SKM-1 treated with dmso at 0.1 percent for 144 hours (cell line): ENCODE data around the gene KRTAP5-3.
"Not testable (repeated sequence)": the region's sequence is repeated elsewhere in the genome, so short reads cannot be mapped to it uniquely, and the experiment has no call there.

Experiments
- DNase-seq: peaks from one replicate; lab custom pipeline; 2025; ENCODE audit not compliant: unreplicated experiment; lab: John Stamatoyannopoulos, UW

Gene KRTAP5-3, protein sequence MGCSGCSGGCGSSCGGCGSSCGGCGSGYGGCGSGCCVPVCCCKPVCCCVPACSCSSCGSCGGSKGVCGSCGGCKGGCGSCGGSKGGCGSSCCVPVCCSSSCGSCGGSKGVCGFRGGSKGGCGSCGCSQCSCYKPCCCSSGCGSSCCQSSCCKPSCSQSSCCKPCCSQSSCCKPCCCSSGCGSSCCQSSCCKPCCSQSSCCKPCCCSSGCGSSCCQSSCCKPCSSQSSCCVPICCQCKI

DNA sequence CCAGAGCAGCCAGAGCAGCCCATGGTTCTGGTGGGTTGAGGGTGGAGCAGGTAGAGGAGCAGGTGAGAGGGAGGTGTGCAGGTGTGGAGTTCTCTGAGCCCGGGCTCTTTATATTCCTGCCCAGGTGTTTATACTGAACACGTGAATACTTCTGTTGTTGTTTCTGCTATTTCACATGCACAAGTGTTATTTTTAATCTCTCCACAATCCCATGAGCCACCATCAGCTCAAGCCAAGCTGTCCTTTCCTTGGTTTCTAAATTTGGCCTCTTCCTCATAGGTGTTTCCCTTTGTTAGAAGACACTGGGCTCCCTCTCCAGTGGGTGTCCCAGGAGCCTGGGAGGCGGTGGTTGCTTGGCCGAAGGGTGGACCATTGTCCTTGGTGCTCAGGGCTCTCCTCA, at the start of gene KRTAP5-3:
TSS of gene KRTAP5-3 (minus strand) at position 101 of the 400 bp plus-strand sequence. CDS start at position 23, 78 bp downstream.
- DNase-seq, result no peak

DNA sequence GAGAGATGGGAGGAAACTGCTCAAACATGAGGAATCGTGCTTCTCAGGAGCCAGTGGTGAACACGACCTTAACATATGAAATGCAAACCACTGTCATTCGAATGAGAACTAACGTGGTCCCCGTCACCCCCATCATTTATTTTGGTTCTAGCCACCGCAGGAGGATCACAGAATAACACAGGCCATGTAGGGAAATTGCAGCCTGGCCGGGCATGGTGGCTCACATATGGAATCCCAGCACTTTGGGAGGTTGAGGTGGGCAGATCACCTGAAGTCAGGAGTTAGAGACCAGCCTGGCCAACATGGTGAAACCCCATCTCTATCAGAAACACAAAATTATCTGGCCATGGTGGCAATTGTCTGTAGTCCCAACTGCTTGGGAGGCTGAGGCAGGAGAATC, 48.4 kb upstream of the KRTAP5-3 start:
- no peak for DNase-seq

DNA sequence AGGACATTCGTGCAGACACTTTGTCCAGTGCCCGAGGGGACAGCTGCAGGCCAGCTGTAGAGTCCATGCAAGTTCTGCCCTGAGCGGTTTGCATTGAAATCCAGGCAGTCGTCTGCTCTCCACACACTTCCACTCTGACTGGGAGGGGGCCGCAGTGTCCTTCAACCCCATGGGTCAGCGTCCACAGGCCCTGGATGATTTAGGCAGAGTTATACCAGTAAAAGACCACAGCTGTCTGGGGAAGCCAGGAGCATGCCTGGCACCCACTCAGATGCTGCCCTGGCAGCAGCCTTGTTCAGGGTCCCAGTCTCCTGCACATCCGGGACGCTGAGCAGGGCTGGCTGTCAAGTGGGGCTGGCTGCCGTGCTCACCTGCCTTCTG, 47.8 kb upstream of the KRTAP5-3 start:
- DNase-seq, result no peak

DNA sequence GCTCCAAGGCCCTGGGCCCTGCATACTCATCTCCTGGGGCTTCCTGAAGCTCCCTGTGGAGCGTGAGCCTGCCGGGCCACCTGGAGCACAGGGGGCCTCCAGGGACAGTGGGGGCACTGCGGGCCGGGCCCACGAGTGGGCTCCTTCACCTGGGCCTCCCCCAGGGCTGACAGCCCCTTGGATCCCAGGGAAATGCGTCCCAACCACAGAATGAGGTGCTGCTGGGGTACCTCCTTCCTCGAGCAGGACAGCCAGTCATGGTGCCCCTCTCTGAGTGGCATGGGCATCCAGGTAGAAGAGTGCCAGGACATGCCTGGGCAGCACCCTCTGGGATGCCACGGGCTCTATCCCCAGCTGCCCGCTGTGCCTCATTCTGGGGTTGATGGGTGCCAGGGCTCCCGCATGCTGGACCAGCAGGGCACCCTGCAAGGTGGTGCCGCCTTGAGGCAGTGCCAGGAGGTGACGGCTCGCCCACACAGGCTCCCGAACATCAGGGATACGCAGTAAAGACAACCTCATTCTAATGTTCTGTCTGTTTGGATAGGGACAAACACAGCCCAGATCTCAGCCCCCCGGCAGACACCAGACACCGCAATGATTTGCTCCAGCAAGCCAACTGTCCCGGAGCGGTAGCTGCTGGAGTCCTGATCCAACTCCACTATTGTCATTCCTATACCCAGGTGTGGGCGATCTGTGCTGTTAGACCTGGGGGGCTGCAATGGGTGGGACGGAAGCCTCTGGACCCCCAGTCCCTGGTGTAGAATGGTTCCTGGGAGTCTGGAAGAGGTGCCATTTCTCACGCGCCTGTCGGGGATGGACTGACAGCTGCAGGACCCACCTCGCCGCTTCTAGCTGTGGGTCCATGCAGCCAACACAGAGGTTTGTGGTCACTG, 47.2 kb upstream of the KRTAP5-3 start:
- DNase-seq, result no peak

DNA sequence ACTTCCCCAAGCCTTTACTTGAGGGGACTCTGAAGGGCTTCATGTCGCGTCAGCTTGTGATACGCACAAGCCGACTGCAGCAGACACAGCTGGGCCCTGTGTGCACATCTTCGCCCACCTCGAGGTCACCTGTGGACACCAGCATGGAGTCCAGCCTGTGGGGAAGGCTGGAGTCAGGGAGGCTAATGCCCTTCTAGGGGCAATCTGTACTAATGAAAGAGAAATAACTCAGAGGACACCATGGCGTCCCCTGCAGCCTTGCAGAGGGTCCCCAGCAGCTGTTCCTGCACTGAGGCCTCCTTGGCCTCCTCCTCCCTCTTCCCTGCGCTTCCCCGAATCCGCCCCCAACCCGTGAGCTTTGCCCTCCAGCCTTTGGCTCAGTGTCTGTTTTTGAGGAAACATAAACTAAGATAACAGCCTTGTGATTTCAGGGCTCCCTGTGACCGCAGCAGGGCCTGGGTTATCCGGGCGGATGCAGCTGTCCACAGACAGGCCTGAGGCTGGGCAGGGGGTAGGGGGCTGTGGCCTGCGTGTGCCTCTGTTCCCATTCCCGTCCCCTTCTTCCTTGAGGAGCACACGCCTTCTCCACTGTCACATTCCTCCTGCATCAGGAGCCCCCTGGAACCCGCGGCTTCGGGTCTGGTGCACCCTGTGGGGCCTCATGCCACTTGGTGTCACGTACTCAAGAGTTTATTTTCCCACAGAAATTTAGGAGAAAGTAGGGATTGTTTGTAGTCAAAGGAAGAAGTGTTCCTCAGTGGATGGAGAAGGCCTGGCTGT, 46.3 kb upstream of the KRTAP5-3 start:
- no peak for DNase-seq

DNA sequence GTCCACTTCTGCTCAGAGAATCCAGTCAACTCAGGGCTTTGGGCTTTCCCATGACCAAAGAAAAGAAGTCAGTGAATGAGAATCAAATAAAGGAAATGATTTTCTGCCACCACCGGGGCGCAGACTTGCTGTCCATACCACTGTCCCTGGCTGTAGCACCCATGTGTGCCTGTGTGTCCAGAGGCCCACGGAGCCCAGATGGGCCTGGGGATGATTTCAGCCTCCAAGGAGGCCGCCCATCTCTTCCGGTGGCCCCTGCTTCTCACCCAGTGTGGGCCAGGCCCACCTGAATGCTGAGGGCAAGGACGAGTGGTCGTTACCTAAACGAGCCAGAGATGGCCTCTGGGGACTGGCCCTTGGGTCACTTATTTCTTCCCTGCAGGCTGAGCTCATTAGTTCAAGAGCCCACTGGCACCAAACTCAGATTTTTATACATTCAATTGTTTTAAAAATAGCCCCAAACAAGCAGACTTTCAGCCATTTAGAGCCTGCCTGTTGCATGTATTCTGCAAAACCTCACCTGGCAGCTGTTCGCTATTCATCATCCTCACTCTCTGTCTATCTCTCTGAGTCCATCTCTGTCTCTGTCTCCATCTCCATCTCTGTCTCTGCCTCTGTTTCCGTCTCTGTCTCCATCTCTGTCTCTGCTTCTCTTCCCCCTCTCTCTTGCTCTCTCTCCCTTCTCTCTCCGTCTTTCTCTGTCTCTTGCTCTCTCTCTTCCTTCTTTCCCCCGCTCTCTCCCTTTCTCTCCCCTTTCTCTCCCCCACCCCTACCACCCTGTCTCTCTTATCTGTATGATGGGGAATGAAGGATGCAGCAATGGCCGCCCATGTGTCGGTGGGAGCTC, 45.5 kb upstream of the KRTAP5-3 start:
- DNase-seq, result no peak

DNA sequence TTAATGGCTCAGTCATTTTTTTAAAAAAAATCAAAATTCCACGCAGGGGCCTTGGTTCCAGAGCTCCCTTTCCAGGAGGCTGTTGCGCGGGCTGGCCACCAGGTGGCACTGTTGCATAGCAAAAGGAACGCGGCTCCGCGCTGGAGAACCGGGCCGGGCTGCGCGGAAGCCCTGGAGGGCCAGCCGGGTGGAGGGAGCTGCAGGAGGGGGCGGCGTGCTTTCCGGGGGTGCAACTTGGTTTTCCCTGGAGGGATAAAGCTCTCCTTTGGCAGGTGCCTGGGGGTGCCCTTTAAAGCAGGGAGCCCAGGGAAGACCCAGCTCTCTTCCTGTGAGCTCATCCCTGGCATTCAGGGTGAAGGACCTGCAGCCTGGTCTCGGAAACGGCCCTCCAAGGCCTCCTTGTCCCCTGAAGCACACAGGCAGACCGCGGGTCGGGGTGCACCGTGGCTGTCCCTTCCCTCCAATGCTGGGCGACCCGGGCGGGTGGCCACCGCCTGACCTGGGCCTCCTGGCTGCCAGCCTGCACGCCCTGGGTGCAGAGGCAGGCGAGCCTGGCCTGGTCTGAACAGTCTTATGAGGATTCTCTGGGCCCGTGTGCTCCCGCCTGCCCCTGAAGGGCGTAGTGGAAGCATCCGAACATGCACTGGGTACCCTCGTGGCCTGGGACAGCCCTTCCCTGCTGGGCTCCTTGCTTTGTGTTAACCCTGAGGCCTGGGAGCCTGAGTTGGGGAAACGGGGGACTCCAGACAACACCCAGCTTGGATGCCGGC, 44.7 kb upstream of the KRTAP5-3 start:
- DNase-seq, result peak; percentile 33

DNA sequence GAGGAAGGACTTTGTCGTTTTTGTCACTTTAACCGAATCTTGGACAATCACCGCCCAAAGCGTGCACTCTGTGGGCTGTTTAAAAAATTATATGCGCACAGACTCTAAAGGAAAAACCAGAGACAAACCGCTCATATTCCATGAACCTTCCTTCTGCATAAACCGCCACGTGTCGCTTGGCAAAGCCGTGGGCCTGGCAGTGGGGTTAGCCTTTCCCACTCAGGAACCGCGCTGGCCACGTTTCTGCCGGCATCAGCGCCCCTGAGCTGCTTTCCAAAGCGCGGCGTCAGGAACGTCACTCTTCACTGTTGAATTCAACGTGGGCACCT, 44.1 kb upstream of the KRTAP5-3 start:
- no peak for DNase-seq

DNA sequence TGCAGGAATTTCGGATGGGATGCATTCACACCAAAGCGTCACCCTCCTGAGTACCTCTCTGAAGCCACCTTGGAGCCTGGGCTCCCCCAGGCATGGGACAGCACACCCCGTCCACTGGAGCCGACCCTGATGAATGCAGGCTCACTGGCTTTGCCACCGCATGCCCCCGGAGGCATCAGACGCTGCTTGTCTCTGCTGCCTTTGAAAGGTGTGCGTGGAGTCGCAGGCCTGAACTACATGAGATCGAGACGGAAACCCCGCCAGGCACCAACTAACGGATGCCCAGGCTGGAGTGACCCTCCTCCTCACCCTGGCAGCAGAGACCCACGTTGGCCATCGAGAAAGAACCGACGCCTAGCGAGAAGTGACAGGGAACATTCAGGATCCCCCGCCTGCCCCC, 43.8 kb upstream of the KRTAP5-3 start:
- DNase-seq, result no peak

DNA sequence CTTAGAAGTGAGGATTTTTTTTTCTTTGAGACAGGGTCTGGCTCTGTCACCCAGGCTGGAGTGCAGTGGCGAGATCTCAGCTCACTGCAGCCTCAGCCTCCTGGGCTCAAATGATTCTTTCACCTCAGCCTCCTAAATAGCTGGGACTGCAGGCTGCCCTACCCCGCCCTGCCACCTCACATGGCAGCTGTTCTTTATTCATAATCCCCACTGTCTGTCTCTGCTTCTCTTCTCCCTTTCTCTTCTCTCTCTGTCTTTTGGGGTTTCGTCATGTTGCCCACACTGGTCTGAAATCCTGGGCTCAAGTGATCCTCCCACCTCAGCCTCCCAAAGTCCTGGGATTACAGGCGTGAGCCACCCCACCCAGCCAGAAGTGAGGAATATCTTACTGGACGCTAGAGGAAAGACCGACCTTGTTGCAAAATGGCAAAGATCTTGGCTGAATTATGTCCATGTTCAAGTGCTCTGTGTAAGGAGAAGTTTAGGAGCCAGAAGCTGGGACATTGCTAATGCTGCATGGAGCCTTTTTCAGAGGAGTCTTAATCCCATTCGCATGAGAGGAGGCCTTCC, 43.2 kb upstream of the KRTAP5-3 start:
- no peak for DNase-seq

DNA sequence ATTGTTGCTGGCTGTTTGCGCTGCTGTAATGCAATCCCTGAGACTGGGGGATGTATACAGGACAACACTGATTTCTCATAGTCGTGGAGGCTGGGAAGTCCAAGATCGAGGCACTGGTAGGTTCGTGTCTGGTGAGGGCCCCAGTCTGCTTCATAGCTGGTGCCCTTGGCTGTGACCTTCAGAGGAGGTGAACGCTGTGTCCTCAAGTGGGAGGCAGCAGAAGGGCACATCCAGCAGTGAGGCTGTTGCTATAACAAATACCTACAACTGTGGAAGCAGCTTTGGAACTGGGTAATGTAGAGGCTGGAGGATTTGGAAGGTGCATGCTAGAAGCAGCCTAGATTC, 42.6 kb upstream of the KRTAP5-3 start:
- no peak for DNase-seq

DNA sequence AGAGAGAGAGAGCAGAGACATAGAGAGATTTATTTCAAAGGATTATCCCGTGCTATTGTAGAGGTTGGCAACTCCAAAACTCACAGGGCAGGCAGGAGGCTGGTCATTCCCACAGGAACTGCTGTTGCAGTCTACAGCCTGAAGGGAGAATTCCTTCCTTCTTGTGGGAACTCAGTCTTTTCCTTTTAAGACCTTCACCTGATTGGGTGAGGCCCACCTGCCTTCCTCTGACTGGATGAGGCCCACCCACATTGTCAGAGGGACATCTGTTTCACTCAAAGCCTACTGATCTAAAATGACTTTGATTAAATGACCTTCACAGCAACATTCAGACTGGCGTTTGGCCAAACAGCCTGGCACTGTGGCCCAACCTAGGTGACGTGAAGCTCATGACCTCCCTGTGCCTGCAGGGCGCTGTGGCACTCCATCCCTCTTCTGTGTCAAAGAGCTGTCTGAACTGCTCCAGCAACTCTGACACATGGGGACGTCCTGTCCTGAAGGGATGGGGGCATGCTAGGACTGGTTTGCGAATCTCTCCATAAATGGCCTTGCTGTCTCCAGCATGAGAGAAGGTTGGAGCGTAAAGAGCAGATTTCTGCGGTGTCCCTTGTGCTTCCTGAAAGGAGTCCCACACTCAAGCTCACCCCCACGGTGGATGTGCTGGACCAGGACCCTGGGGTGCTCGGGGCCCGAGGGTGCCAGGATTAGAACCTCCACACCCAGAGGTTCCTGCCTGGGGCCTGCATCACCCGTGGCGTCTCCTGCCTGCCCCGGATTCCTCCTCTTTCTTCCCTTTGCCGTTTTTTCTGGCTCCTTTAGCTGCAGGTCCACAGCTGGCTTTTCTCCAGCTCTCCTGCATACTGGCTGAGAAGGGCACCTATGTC, 42.0 kb upstream of the KRTAP5-3 start:
- no peak for DNase-seq

DNA sequence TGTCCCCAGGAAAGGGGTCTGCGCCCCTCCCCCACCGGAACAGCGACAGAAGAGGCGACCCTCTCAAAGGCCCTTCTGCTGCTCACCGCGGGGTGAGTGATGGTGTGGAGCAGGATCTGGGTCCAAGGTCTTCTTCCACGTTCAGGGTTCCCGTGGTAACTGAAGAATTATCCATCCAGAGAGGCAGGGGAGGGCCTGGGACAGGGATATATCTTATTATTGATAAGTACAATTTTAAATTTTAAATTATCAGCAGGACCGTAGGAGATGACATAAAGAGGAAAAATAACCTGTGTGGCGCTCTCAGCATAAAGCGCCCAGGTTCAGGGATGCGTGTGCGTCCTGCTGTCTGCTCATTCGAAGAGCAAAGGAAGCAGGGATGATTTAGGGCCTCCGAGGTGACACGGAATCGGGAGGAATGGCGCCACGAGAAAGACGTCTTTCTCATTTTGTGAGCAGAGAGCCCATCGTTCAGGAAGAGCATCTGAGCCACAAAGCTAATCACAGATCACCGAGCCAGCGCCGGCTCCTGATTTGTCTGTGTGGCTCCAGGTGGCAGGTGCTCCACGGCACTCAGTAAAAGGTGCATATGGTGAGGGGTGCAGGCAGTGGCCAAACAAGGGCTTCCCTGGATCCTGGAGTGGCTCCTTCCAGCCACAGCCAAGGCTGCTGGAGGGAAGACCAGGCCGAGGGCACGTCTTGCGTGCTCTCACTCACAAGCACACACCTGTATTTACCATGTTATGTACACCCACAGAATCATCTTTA, 40.6 kb upstream of the KRTAP5-3 start:
- no peak for DNase-seq

DNA sequence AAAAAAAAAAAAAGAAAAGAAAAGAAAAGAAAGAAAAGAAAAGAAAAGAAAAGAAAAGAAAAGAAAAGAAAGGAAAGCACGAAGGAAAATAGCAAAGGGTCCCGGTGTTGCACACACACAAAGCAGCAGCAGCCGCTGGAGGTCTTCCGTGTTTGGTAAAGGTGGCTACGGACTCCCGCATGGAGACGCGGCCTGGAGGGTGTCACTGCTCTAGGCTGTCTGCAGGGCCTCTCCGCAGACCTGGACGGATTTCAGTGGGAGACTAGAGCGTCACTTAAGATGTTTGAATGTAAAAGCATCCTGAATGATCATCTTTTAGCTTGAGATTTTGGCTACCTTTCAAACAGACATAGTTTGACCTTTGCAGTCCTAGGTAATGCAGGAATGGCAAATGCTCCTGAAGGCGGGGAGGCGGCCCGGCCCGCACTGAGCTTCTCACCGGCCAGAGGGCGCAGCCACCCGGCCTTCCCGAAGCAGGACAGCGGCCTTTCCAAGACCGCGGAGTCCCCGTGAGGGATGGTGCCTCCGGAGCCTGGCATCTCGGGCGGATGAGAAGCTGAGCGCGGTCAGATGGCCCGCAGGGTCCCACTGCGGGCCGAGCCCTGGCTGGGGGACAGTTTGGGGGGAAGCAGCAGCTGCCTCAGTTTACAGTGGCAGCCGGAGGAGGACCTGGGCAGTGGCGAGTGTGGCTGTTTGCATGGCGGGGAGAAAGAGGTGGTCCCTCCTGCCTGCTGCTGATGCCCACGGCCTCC, 39.8 kb upstream of the KRTAP5-3 start:
- DNase-seq, result no peak

DNA sequence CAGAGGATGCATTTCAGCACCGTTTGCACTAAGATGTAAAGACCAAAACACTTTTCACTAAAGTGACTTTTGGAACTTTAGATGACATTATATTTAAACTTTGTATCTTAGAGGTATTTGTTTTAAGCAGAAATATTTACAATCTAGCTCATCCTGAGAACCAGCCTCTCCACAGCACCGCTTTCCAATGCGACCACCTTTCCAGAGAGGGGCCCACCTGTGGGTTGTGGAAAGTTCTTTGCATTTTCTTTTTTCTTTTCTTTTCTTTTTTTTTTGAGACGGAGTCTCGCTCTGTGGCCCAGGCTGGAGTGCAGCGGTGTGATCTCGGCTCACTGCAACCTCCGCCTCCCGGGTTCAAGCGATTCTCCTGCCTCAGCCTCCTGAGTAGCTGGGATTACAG, 38.3 kb upstream of the KRTAP5-3 start:
- not testable (repeated sequence) for DNase-seq

DNA sequence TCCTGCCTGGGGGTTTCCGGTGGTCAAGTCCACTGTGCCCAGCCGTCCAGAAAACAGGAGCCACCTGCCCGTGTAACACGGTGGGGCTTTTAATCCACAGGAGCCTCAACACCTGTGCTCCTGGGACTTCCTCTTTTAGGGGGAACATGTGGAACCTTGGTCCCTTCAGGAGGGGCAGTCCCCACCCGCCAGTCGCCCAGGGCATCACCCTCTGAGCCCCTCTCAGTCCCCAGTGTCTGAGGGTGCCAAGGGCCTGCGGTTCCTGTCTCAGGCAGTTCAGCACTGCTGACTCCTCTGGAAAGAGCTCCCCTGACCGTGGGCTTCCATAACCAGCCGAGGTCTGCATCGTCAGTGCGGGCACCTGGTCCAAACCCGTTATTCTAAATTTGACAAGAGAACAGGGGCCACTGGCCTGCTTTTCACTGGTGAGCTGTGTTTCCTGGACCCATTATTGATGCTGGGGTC, 37.1 kb upstream of the KRTAP5-3 start:
- DNase-seq, result no peak

DNA sequence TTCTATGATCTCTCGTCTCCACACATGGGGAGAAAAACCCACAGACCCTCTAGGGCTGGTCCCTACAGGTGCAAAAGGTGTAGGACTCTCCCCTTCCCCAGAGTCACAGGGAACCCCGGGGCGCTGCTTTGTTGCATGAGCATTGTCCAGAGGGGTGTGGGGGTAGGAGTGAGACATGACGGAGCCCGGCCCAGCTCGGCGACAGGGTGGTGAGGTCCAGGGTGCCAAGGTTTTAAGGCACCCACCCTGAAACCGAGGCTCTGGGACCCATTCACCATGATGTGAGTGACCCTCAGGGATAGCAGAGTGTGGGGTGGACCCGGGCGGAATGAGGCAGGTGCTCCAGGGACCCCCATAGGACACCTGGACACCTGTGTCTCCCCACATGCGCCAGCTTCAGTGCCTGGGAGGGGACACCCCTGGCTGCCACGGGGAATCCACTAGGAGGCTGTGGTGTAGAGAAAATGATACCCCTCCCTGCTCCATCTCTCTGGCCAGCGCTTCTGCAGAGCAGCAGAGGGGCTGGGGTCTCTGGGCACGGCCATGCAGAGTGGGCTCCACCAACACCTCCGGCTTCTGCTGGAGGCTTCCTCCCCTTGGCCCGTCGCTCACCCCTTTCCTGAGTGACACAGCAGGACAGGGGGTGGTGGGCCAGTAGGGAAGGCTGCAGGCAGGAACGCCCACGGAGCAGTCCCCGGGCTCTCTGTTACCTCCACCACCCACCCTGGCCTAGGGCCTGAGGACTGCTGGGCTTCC, 36.5 kb upstream of the KRTAP5-3 start:
- no peak for DNase-seq
